Right lobe of liver (tissue), 6 donors: ENCODE measurements around the gene SLC9A7. TPM values are rescaled to one million over a fixed set of nuclear protein-coding genes. Genes with fewer than 3 reads are reported as not detected.

Source experiments
- ATAC-seq, 4 donors: fragments of 200-7000 bp; cut with Tn5 transposase; one replicate each; pipeline ENCODE4 v1.9.1; 2020; ENCODE audit warnings: mild to moderate bottlenecking in 4 of 4, moderate library complexity in 4 of 4
- DNase-seq, 3 donors: peaks; one replicate each; pipeline ENCODE4 v3.0.0-alpha.2; 2020
- H3K27ac ChIP-seq, 3 donors: fragments of 200-600 bp; one replicate each; pipeline ENCODE4 v1.8.0; 2022
- H3K27me3 ChIP-seq, 2 donors: fragments of 200-600 bp; one replicate each; pipeline ENCODE4 v1.8.0; 2022
- H3K36me3 ChIP-seq, 4 donors: fragments of 200-600 bp; sonication (generic) in 1 of 4; one replicate each; pipeline versions ENCODE4 v1.5.1 to v1.8.0; 2017 to 2022; ENCODE audit warnings: control low read depth in 1 of 4
- H3K4me1 ChIP-seq, 4 donors: fragments of 200-600 bp; sonication (generic) in 1 of 4; one replicate each; pipeline versions ENCODE4 v1.5.1 to v1.8.0; 2017 to 2022; ENCODE audit warnings: control low read depth in 1 of 4
- H3K4me3 ChIP-seq, 3 donors: fragments of 200-600 bp; one replicate each; pipeline ENCODE4 v1.8.0; 2022
- H3K9me3 ChIP-seq, 4 donors: fragments of 200-600 bp; sonication (generic) in 1 of 4; one replicate each; pipeline versions ENCODE4 v1.5.1 to v1.8.0; 2017 to 2022; ENCODE audit warnings: control low read depth in 1 of 4
- CTCF ChIP-seq, 4 donors: fragments of 200-600 bp in 3 of 4; fragments of 450-650 bp in 1 of 4; IDR thresholded peaks; one replicate each; pipeline versions ENCODE4 v1.5.1 to v1.8.0; 2016 to 2022; ENCODE audit warnings: antibody characterized with exemption in 4 of 4, mild to moderate bottlenecking in 2 of 4
- POLR2A ChIP-seq: fragments of 450-650 bp; IDR thresholded peaks from one replicate; pipeline ENCODE4 v1.6.1; 2017; ENCODE audit warnings: antibody characterized with exemption, mild to moderate bottlenecking
- WGBS: methylation state at CpG from one replicate; pipeline ENCODE4 v1.1.6; 2018; ENCODE audit warnings: low coverage, low lambda C conversion rate; ENCODE audit not compliant: insufficient coverage; ENCODE audit errors: missing lambda C conversion rate; 5-methylcytosine and 5-hydroxymethylcytosine counted together
- intact Hi-C, 2 donors: fragments of 100-400 bp; cut with DNase I; formaldehyde crosslinking; loops; one replicate each; pipeline versions ENCODE4 v1.11.2 to v1.14.1; 2022
- total RNA-seq, 6 experiments: library from RNA; depleted of rRNA in 2 of 6; stranded (reverse); fragments of >200 nt in 2 of 6; fragmentation: NEBNext Ultra II Directional in 3 of 6; extraction: Animal tissue kit (Norgen Biotek cat#: 25700) in 3 of 6; gene quantifications; one replicate each; pipeline versions ENCODE4 v1.1.0 to v1.2.4, GENCODE V29; 2016 to 2023
- donor health status: DM: no; HTN: yes; CAD: no.
- donor health status: DM: no; HTN: no; CAD: no.
- donor health status: DM: no; HTN: no; CAD: no.
- donor health status: DM: no; HTN: yes; CAD: no.
- donor health status: DM: no; HTN: yes; CAD: no.

Gene SLC9A7
- total RNA-seq, 6 experiments from 2014 or later = 5.7 to 9.0 (median 6.4) TPM

- no peaks in the 10 kb centered on the region for H3K9me3 ChIP-seq
- TF ChIP-seq POLR2A = no peak
- no peak for TF ChIP-seq CTCF (IDR thresholded peaks at IDR 0.05)
- no peak for DNase-seq
- H3K27ac ChIP-seq = peak overlapping the region in 1 of 3 donors; percentile 17
- intact Hi-C loops = no loop called here
- 39% methylated on average over 4 of the region's 4 CpGs for WGBS
- H3K27me3 ChIP-seq = no peaks in the 10 kb centered on the region
- peak in 1 of 4 donors; percentile 9 for ATAC-seq
- H3K36me3 ChIP-seq = no peaks in the 10 kb centered on the region
- H3K4me1 ChIP-seq = peaks cover 0 to 36% (median 6%) of the 10 kb centered on the region in 4 donors
- H3K4me3 ChIP-seq = no peak overlapping the region
Observed at GRCh38 chrX:46620505-46620904, 138.4 kb downstream of the SLC9A7 start.

- no peak overlapping the region for H3K27ac ChIP-seq
- H3K27me3 ChIP-seq = no peaks in the 10 kb centered on the region
- intact Hi-C loops = no loop called here
- H3K36me3 ChIP-seq = no peaks in the 10 kb centered on the region
- DNase-seq (no peak), ATAC-seq (no peak)
- no peak for TF ChIP-seq POLR2A
- TF ChIP-seq CTCF (IDR thresholded peaks at IDR 0.05) = no peak
- peaks cover 0 to 34% (median 6%) of the 10 kb centered on the region in 4 donors for H3K4me1 ChIP-seq
- H3K4me3 ChIP-seq = no peak overlapping the region
- H3K9me3 ChIP-seq = no peaks in the 10 kb centered on the region
Observed at GRCh38 chrX:46618947-46619346, 140.0 kb downstream of the SLC9A7 start.

GRCh38 chrX:46617906-46618305 lies 141.0 kb downstream of the SLC9A7 start:
- intact Hi-C loops = no loop called here
- Histone ChIP-seq H3K36me3 (no peaks in the 10 kb centered on the region), H3K4me1 (peaks cover 0 to 25% (median 2%) of the 10 kb centered on the region in 4 donors), H3K4me3 (no peak overlapping the region), H3K27me3 (no peaks in the 10 kb centered on the region), H3K9me3 (no peaks in the 10 kb centered on the region), H3K27ac (no peak overlapping the region)
- TF ChIP-seq POLR2A (no peak), CTCF (IDR thresholded peaks at IDR 0.05) (no peak)
- ATAC-seq (no peak), DNase-seq (no peak)

GRCh38 chrX:46611658-46612362 lies 147.1 kb downstream of the SLC9A7 start:
- DNase-seq = no peak
- no peak for TF ChIP-seq CTCF (IDR thresholded peaks at IDR 0.05)
- no peak for TF ChIP-seq POLR2A
- Histone ChIP-seq H3K4me3 (no peak overlapping the region), H3K9me3 (no peaks in the 10 kb centered on the region), H3K27me3 (no peaks in the 10 kb centered on the region), H3K4me1 (no peaks in the 10 kb centered on the region), H3K27ac (no peak overlapping the region), H3K36me3 (no peaks in the 10 kb centered on the region)
- WGBS = 48% methylated on average over 5 of the region's 13 CpGs
- intact Hi-C loops = no loop called here
- ATAC-seq = no peak
